Common myeloid progenitor, CD34-positive (primary cell): ENCODE measurements around the gene DYNC1LI1.
"Not testable (repeated sequence)": the region's sequence is repeated elsewhere in the genome, so short reads cannot be mapped to it uniquely, and the experiment has no call there.

Experiments
- CTCF ChIA-PET: fragments of 350-600 bp; sonication (Branson Sonifier 250); formaldehyde crosslinking; loops from one replicate; lab custom pipeline; 2021; ENCODE audit warnings: antibody characterized with exemption; lab: Charles Lee
- POLR2A ChIA-PET: fragments of 350-600 bp; sonication (Branson Sonifier 250); formaldehyde crosslinking; loops from one replicate; lab custom pipeline; 2021; ENCODE audit warnings: antibody characterized with exemption; lab: Charles Lee
- DNase-seq, 3 donors: peaks; one replicate each; pipeline versions ENCODE4 v3.0.0 to v3.0.0-alpha.2; 2013
- H3K27ac ChIP-seq, 2 experiments: 1 replicate in 1 of 2; 2 replicates in 1 of 2; pipeline ENCODE4 v1.7.0; 2013; ENCODE audit warnings: inconsistent platforms in 2 of 2, low read length in 2 of 2, mild to moderate bottlenecking in 2 of 2, low read depth in 1 of 2, moderate library complexity in 1 of 2; ENCODE audit not compliant: severe bottlenecking in 2 of 2, insufficient read depth in 1 of 2, poor library complexity in 1 of 2
- H3K27me3 ChIP-seq, 5 experiments: replicated peaks in 2 of 5; 1 replicate in 3 of 5; 2 replicates in 2 of 5; pipeline versions ENCODE4 v1.6.1 to v1.7.0; 2013; ENCODE audit warnings: low read length in 4 of 5, mild to moderate bottlenecking in 2 of 5, moderate library complexity in 2 of 5, inconsistent platforms in 1 of 5; ENCODE audit not compliant: insufficient read depth in 5 of 5, control insufficient read depth in 4 of 5
- H3K36me3 ChIP-seq, 4 experiments: 1 replicate in 2 of 4; 2 replicates in 2 of 4; pipeline versions ENCODE4 v1.6.1 to v1.7.0; 2013; ENCODE audit warnings: low read length in 3 of 4, control low read depth in 1 of 4, mild to moderate bottlenecking in 1 of 4; ENCODE audit not compliant: control insufficient read depth in 4 of 4, insufficient read depth in 4 of 4
- H3K4me1 ChIP-seq, 4 experiments: 1 replicate in 3 of 4; 2 replicates in 1 of 4; pipeline versions ENCODE4 v1.6.1 to v1.7.1; 2013; ENCODE audit warnings: low read length in 3 of 4, mild to moderate bottlenecking in 3 of 4, control low read depth in 1 of 4, inconsistent platforms in 1 of 4, moderate library complexity in 1 of 4; ENCODE audit not compliant: control insufficient read depth in 4 of 4, insufficient read depth in 4 of 4; ENCODE audit errors: control extremely low read depth in 1 of 4
- H3K4me3 ChIP-seq, 7 experiments: 1 replicate in 4 of 7; 2 replicates in 3 of 7; pipeline versions ENCODE4 v1.5.1 to v1.7.0; 2013; ENCODE audit warnings: mild to moderate bottlenecking in 7 of 7, low read length in 6 of 7, moderate library complexity in 6 of 7, inconsistent platforms in 2 of 7, low read depth in 2 of 7, control low read depth in 1 of 7; ENCODE audit not compliant: insufficient read depth in 4 of 7, control insufficient read depth in 1 of 7; ENCODE audit errors: extremely low read depth in 1 of 7
- H3K9me3 ChIP-seq, 5 experiments: 1 replicate in 4 of 5; 2 replicates in 1 of 5; pipeline versions ENCODE4 v1.6.1 to v1.7.1; 2013; ENCODE audit warnings: low read length in 4 of 5, mild to moderate bottlenecking in 2 of 5, inconsistent platforms in 1 of 5, low read depth in 1 of 5, moderate library complexity in 1 of 5; ENCODE audit not compliant: control insufficient read depth in 4 of 5, insufficient read depth in 2 of 5; ENCODE audit errors: control extremely low read depth in 1 of 5
- WGBS: methylation state at CpG from one replicate; pipeline ENCODE4 v1.1.5; 2013; ENCODE audit not compliant: insufficient coverage; 5-methylcytosine and 5-hydroxymethylcytosine counted together

DYNC1LI1 gene

DNA sequence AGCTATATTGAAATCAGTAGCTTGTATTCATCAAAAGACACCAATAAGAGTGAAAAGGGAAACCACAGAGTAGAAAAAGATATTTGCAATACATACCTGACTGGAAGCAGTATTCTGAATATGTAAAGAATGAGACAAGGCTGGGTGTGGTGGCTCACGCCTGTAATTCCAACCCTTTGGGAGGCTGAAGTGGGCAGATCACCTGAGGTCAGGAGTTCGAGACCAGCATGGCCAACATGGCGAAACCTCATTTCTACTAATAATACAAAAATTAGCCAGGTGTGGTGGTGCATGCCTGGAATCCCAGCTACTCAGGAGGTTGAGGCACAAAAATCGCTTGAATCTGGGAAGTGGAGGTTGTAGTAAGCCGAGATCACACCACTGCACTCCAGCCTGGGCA, 51.7 kb downstream of the DYNC1LI1 start:
- CTCF ChIA-PET: interaction anchor here (0.6 to 1.0 kb wide), 5 partner anchors 8 to 150 kb away, joined by 3 to 4 read pairs (median 3); no protein-coding TSS in a partner anchor
- not testable (repeated sequence) for H3K27ac ChIP-seq, DNase-seq

DNA sequence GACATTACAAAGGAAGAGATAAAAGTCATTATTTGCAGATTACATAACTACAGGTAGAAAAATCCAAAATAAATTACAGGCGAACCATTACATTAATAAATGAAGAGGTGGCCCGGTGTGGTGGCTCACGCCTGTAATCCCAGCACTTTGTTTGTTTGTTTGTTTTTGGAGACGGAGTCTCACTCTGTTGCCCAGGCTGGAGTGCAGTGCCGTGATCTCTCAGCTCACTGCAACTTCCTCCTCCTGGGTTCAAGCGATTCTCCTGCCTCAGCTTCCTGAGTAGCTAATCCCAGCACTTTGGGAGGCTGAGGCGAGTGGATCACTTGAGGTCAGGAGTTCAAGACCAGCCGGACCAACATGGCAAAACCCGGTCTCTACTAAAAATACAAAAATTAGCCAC, 53.9 kb downstream of the DYNC1LI1 start:
- Histone ChIP-seq H3K4me3 (peak overlapping the region in 3 of 7 experiments; percentile 42 to 57 (median 47)), H3K27ac (peak overlapping the region in 1 of 2 experiments; percentile 49)
- H3K27me3 ChIP-seq, DNase-seq, H3K9me3 ChIP-seq, H3K4me1 ChIP-seq, POLR2A ChIA-PET, H3K36me3 ChIP-seq: not testable (repeated sequence)
- CTCF ChIA-PET: interaction anchor here (1.1 kb wide), 1 partner anchor 36 kb away, joined by 4 read pairs; no protein-coding TSS in a partner anchor
- 33% methylated on average over 3 of the region's 9 CpGs for WGBS

More for the DNA sequence above, 51.7 kb downstream of the DYNC1LI1 start:
- H3K4me3 ChIP-seq, H3K36me3 ChIP-seq, POLR2A ChIA-PET, H3K27me3 ChIP-seq, H3K9me3 ChIP-seq: not testable (repeated sequence)
- H3K4me1 ChIP-seq: peaks cover 0 to 17% (median 3%) of the 10 kb centered on the region in 4 experiments
- no CpG with 5 or more reads among the region's 5 CpGs for WGBS

DNA sequence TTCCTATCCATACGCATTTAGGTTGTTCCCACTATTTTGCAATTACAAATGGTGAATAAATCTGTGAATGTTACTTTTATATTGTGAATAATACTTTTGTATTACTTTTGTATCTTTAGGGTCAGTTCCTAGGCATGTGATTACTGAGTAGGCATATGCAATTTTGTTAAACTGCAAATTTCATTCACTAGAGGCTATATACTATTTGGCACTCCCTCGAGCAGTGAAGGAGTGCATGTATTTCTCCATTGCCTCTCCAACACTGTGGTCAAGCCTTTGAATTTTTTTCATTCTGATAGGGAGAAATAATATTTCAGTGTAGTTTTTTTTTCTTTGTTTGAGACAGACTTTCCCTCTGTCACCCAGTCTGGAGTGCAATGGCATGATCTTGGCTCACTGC, 59.7 kb downstream of the DYNC1LI1 start:
- no peaks in the 10 kb centered on the region for H3K36me3 ChIP-seq
- no peak overlapping the region for H3K4me3 ChIP-seq
- ChIA-PET POLR2A (no interaction called here), CTCF (interaction anchor here (1.1 to 4.8 kb wide), 7 partner anchors 8 to 160 kb away, joined by 3 to 29 read pairs (median 7); no protein-coding TSS in a partner anchor)
- no CpG with 5 or more reads among the region's 2 CpGs for WGBS
- no peak overlapping the region for H3K27ac ChIP-seq
- DNase-seq: no peak
- H3K27me3 ChIP-seq: no peaks in the 10 kb centered on the region
- H3K9me3 ChIP-seq: no peaks in the 10 kb centered on the region
- H3K4me1 ChIP-seq: peaks cover 0 to under 1% (median under 1%) of the 10 kb centered on the region in 4 experiments

DNA sequence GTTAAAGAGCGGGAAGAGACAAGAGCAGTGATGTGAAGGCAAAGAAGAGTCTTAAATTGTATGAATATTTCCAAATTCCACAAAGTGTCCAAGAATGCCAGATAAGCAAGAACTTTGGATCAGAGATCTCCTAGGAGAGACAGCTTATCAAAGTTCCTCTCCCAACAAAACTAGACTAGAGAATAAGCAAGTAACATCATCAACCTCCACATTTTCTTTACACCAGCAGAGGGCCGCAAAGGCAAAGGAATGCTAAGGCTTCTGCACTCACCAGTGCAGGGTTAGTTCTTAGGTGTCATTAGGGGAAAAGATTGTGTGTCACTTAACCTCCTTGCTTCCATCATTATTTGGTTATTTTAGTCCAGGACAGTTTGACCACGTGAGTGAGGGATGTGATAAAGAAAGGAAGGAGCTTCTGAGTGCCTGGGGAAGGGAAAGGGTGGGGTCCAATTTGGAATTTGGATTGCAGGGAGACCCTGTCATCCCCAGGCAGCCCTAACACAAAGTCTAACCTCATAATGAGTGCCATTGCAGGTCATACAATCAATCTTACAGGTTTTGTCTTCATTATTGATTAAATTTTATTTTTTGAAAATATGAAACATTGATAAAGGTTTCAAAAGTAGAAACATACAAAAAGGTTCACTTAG, 60.5 kb downstream of the DYNC1LI1 start:
- ChIA-PET POLR2A (no interaction called here), CTCF (interaction anchor here (0.7 to 4.8 kb wide), 17 partner anchors 8 to 423 kb away, joined by 3 to 29 read pairs (median 4); no protein-coding TSS in a partner anchor)
- 0% methylated on average over 1 of the region's 3 CpGs for WGBS
- H3K9me3 ChIP-seq: no peaks in the 10 kb centered on the region
- peak; percentile 69 to 87 (median 81) for DNase-seq
- H3K27ac ChIP-seq: no peak overlapping the region
- H3K36me3 ChIP-seq: no peaks in the 10 kb centered on the region
- H3K4me1 ChIP-seq: no peaks in the 10 kb centered on the region
- H3K27me3 ChIP-seq: no peaks in the 10 kb centered on the region
- no peak overlapping the region for H3K4me3 ChIP-seq

DNA sequence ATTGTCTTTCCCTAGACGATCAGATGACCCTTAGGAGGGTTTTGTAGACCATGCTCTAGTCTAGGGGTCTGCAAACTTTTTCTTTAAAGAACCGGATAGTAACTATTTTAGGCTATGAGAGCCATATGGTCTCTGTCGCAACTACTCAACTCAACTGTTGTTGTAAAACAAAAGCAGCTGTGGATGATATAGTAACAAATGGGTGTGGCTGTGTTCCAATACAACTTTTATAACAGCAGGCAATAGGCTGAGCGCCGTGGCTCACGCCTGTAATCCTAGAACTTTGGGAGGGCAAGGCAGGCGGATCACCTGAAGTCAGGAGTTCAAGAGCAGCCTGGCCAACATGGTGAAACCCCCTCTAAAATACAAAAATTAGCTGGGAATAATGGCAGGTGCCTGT, 61.9 kb downstream of the DYNC1LI1 start:
- Histone ChIP-seq H3K27ac (no peak overlapping the region), H3K4me1 (no peaks in the 10 kb centered on the region), H3K27me3 (no peaks in the 10 kb centered on the region), H3K4me3 (no peak overlapping the region), H3K36me3 (no peaks in the 10 kb centered on the region), H3K9me3 (no peaks in the 10 kb centered on the region)
- no peak for DNase-seq
- POLR2A ChIA-PET: no interaction called here
- 97% methylated on average over 3 of the region's 7 CpGs for WGBS
- CTCF ChIA-PET: interaction anchor here (1.2 to 4.8 kb wide), 4 partner anchors 144 to 228 kb away, joined by 4 to 29 read pairs (median 6); no protein-coding TSS in a partner anchor

DNA sequence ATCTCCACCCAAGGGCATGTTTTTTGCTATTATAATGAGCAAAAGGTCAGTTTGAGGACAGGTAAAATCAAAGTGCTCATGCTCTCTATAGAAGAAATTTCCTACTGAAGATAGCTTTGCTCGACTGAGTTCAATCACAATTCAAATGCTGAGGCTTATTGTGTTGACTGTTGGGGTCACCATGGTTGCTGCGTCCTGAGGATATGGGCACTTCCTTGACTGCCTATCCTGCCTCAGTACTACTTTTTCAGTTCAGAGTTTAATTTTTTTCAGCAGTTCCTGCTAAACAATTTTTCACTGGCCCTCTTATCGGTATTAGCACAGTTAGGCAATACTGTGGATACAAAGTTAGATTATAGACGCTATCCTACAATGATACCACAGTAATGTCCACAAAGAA, 64.2 kb downstream of the DYNC1LI1 start:
- ChIA-PET CTCF (interaction anchor here (1.3 to 1.8 kb wide), 2 partner anchors 63 to 156 kb away, joined by 4 to 11 read pairs; no protein-coding TSS in a partner anchor), POLR2A (no interaction called here)
- H3K27ac ChIP-seq: no peak overlapping the region
- WGBS: 92% methylated on average over 2 of the region's 4 CpGs
- no peaks in the 10 kb centered on the region for H3K9me3 ChIP-seq
- DNase-seq: no peak
- peaks cover 4 to 15% (median 8%) of the 10 kb centered on the region in 4 experiments for H3K4me1 ChIP-seq
- H3K4me3 ChIP-seq: no peak overlapping the region
- H3K27me3 ChIP-seq: no peaks in the 10 kb centered on the region
- H3K36me3 ChIP-seq: no peaks in the 10 kb centered on the region

DNA sequence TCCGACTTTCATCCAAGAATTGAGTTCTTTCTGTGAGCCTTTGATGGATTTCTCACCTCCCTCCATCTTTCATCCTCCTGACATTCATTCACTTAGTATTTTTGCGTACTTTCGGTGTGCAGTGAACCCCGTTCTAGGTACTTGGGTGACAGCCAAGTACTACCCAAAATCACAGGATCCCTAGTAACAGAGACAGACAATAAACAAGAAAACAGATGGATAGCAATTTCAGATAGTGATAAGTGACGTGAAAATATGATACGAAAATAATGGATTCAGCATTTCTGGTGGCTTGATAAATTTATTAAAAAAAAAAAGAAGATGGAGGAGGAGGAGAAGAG, 67.7 kb downstream of the DYNC1LI1 start:
- no peaks in the 10 kb centered on the region for H3K9me3 ChIP-seq
- CTCF ChIA-PET: interaction anchor here (1.5 kb wide), 2 partner anchors 10 to 18 kb away, joined by 3 to 4 read pairs; no protein-coding TSS in a partner anchor
- peaks cover 0 to 4% (median 0%) of the 10 kb centered on the region in 4 experiments for H3K36me3 ChIP-seq
- peaks cover 7 to 29% (median 17%) of the 10 kb centered on the region in 4 experiments for H3K4me1 ChIP-seq
- H3K27ac ChIP-seq: peak overlapping the region; percentile 90 to 94
- DNase-seq: no peak
- WGBS: 8% methylated on average over 2 of the region's 6 CpGs
- H3K27me3 ChIP-seq: no peaks in the 10 kb centered on the region
- POLR2A ChIA-PET: interaction anchor here (1.3 kb wide), 1 partner anchor 183 kb away, joined by 3 read pairs; no protein-coding TSS in a partner anchor
- peak overlapping the region in 6 of 7 experiments; percentile 84 to 98 (median 89) for H3K4me3 ChIP-seq
